HG02870 (cell line): ENCODE data around the gene HHAT.

Source experiments
- ATAC-seq: cut with Tn5 transposase; IDR thresholded peaks from one replicate; pipeline ENCODE4 v1.9.1; 2021; ENCODE audit warnings: mild to moderate bottlenecking, moderate library complexity; ENCODE audit not compliant: unreplicated experiment

The HHAT gene

DNA sequence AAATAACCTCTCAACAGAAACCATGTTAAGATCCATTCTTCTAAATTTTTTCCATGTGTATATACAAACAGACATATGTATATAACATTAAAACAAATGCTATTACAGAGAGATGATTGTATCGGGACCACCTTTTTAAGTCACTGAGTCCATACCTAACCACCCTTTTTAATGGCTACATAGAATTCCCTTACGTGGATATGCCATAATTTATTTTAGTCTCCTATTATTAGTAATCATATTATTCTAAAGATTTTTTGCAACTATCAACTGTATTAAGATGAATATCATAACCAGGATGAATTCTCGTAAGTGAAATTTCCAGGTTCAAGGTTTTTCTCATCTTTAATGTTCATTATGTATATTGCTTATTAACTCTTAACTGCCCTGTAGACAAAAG lies 259.7 kb downstream of the HHAT start:
- ATAC-seq = no peak

DNA sequence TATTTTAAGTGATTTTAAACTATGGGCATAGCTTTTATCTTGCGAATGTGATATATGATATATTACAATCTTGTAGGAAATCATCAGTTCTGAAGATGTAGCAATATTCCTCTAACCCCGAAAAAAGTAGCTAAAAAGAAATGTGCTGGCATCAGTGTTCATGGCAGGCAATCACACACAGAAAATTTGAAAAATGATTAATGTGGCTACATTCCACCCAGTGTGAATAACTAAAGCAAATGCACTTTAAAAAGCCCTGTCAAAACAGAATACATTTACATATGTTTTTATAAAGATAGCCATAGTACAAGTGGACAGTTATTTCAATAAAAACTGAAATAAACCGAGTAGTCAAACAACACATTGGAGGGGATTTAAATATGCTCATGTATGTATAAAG lies 260.2 kb downstream of the HHAT start:
- ATAC-seq = no peak

DNA sequence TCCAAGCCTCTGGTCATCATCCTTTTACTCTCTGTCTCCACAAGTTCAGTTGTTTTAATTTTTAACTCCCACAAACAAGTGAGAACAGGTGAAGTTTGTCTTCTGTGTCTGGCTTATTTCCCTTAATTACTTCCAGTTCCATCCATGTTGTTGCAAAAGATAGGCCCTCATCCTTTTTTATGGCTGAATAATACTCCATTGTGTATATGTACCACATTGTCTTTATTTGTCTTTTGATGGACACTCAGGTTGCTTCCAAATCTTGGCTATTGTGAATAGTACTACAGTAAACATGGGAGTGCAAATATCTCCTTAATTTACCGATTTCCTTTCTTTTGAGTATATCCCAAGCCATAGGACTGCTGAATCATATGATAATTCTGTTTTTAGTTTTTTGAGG lies 262.5 kb downstream of the HHAT start:
- ATAC-seq = no peak

DNA sequence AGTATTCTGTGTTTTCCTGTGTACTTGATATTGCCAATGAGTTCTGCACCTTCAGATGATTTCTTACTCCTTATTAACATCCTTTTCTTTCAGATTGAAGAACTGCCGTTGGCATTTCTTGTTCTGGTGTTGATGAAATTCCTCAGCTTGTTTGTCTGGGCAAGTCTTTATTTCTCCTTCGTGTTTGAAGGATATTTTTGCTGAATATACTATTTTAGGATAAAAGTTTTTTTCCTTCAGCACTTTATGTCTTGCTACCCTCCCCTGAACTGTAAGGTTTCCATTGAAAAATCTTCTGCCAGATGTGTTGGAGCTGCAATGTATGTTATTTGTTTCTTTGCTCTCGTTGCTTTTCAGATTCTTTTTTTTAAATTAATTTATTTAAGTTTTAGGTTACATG lies 265.9 kb downstream of the HHAT start:
- ATAC-seq = no peak

DNA sequence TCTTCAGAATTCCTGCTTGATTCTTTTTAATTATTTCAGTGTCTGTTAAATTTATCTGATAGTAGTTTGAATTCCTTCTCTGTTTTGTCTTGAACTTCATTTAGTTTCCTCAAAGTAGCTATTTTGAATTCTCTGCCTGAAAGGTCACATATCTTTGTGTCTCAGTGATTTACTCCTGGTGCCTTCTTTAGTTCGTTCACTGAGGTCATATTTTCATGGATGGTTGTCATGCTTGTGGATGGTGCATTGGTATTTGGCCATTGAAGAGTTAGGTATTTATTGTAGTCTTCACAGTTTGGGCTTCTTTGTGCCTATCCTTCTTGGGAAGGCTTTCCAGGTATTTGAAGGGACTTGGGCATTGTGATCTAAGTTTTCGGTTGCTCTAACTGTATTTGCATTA lies 267.9 kb downstream of the HHAT start:
- no peak for ATAC-seq

DNA sequence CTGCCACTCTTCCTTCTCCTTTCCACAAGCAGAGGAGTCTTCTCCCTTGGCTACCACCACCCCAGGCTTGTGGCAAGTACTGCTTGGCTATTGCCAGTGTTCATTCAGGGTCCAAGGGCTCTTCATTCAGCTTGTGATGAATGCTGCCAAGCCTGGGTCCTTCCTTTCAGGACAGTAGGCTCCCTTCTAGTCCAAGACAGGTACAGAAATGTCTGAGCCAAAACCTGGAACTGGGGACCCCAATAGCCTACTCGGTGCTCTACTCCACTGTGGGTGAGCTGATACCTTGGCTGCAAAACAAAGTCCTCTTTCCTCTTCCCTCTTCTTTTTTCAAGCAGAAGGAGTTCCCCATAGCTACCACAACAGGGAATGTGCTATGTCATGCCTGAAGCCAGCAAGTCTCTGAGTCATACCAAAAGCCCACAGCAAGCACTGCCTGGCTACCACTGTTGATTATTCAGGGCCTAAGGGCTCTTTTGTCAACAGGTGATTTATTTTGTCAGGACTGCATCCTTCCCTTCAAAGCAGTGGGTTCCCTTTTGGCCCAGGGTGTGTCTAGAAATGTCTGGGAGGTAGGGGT lies 268.9 kb downstream of the HHAT start:
- peak; percentile 96 for ATAC-seq

DNA sequence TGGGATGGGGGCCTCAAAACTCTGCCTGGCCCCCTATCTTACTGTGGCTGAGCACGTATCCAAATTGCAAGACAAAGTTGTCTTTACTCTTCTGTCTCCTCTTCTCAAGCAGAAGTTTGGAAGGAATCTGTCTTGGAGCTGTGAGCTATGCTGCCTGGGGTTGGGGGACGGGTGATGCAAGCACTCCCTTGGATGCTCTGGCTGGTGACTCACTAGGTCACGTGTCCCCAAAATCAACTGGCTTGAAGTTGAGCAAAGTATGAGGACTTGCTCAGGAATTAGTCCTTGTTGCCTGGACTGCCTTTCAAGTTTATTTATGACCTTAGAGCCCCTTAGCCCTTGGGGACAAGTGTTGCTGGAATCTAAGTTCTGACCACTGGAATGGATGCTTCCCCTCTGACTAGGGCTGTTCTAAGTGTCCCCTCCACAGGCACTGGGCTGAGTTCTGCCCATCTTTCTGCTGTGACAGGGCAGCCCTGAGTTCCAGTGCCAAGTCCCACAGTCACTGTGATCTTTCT lies 269.5 kb downstream of the HHAT start:
- ATAC-seq = peak; percentile 7

DNA sequence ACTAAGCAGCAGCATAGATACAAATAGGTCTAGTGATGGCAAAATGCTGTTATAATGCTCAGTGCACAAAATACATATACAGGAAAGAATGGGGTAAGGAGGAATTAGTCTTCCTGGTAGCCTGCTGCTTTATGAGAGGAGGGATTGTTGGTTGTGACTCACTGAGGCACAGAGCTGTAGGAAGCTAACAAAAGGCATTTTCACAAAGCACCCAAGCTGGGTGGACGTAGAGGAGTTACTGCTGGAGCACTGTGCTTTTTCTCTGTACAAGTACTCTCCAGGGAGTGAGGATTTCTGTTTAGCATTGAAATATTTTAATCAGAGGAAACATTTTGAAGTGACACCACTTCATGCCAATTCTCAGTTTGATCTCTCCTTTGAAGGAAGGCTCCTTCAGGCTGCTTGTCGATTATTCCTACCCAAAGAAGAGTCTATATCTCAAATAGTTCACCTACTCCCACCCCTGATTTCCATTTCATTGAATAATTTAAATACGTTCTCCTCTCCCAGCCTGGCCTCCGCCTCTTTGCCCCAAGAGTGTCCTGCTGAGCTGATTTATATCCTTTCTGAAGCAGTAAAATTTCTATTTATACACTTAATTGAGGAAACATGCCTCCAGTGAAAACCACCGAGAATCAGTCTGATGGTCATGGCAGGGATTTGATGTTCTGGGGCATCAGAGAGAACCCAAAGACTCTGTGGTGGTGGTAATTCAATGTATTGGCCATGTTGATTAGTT lies 271.9 kb downstream of the HHAT start:
- ATAC-seq = no peak

DNA sequence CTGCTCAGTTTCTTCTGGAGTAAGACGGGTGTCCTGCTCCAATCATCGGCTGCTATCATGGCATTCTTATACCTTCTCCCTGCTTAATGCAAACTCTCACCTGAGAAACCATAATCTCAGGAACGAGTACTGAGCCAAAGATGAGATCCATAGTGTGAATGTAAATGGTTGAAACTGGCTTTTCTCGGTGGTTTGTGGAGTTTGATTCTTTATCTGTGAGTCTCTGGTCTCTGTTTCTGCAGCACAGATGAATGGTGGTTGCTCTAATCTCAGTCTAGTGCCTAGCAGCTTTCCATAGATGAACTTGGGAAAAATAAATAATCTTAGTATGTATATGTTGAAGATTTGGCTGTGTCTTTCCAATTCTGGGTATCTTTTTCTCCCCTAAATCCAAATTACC lies 274.4 kb downstream of the HHAT start:
- ATAC-seq = no peak

DNA sequence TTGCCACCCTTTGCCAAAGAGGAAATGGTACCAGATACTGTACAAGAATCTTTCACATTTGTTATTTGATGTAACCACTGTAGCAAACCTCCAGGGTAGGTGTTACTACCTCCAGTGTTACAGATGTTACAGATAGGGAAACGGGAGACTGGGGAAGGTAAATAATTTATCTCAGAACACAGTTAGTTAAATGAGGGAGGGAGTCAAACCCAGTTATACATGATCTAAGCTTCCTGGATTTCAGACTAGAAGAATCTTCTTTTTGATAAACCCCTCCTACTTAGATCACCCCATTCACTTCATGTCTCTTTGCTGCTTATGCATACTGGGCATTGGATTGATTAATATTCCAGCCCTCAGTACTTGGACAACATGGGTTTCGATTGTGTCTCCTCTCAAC lies 276.4 kb downstream of the HHAT start:
- no peak for ATAC-seq

DNA sequence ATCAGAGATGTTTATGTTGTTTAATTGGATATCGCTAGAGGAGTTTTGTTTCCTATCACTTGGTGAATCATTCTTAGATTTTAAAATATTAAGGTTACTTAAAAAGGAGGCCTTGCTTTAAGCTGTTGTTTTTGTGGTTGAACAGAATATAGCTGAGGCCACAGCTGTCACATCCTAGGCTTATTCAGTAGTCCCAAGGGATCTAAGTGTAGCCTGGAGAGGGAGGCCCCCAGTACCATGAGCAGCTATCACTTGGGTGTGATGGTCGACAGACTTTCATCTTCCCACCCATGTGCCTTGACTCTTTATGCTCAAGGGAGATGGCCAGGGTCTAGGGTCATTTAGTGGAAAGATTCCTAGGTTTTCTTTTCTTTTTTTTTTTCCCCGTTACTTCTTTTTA lies 278.7 kb downstream of the HHAT start:
- ATAC-seq = no peak

DNA sequence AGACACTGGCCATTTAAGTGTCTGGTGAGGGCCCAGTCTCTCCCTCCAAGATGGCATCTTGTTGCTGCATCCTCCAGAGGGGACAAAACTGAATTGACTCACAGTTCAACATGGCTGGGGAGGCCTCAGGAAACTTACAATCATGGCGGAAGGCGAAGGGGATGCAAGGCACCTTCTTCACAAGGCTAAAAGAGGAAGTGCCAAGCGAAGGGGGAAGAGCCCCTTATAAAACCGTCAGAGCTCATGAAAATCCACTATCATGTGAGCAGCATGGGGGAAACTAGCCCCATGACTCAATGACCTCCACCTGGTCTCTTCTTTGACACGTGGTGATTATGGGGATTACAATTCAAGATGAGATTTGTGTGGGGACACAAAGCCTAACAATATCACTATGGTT lies 280.1 kb downstream of the HHAT start:
- no peak for ATAC-seq

DNA sequence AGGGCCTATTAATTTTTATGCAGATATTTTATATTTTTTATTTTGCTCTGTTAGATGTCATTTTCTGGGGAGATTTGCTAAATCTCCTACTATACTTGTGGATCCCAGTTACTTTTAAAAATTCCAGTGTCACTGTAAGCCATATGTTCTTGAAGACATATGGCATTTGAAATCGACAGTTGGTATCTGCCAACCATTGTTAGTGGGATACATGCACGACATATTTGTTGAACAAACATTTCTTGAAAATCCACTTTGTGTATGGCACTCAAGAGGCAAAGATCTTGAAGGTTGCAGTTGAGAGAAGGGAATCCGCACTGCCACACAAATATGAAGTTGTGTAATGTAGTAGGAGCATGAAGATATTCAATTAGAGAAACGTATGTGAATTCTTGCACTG lies 287.7 kb downstream of the HHAT start:
- ATAC-seq = no peak

DNA sequence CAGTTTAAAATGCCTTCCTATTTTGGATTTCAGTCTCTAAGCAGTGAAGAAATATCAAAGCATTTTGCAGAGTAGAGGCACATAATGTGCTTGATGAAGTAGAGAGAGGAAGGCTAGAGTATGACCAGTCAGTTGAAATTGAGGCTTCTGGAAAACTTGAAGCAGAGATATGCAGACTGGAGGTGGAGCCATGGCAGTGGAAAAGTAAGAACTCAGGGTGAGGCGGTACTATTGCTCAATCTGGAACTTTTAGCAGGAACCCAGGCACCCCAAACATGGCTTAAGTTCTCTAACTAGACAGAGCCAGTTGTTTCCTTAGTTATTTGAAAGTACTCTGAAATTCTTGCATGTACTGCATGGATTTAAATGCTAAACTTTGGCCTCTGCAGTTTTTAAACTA lies 288.6 kb downstream of the HHAT start:
- ATAC-seq = no peak

DNA sequence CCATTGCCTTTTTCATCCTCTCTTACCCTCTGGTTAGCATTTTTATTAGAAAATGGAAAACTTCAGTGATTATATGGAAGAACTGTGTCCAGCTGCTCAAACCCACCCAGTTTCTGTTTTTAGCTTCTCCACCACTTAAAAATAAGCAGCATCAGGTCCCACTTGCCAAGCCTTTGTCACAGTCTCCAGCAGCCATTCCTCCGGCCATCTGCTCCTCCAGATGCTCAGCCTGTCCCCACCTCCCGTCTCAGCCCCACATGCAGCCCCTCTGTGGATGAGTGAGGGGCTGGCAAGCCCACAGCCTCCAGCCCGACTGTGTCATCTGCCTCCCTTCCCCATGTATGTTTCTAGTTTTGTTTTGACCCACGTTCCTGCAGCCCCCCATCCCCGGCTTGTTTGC lies 289.7 kb downstream of the HHAT start:
- no peak for ATAC-seq

DNA sequence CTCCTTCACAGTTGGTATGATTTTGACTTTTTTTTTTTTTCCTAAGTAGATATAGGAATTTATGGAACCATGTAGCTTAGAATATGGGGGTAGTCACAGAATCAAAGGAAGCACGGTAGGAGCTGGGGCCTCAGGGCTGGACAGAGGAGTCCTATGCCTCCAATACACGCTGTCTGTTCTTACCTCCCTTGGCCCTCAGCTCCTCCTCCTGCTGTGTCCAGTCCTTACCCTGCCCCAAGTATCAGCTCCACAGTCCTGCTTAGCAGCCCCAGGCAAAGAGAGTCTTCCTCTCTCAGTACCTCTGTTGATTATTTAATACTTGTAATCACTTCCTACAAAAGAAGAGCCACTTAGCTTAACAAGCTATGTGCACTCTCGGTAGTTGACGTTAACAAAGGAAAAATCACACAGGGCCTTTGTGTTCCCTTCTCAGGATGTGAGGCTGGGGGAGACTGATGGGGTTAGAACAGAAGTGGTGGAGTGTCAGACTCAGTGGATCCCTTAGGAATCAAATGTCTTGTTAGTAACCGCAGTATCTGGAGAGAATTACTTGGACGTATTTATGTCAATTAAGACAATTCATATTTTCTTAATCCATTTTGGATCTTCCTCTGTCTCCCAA lies 292.3 kb downstream of the HHAT start:
- ATAC-seq = no peak

DNA sequence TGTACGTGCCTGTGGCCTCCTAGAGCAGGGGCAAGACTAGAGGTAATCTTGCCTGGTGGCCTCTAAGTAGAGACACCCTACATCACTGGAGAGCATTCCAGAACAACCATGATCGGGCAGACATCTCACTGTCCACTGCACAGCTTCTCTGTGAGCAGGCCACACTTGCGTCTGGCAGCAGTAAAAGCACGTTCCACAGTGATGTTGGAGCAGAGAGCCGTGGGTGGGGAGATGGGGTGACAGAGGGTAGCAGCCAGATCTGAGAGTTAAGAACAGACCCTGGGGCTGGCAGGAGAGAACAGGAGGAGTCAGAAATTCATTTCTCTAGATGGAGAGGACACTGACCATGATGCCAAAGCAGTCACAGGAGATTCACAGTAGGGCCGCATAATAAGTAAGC lies 293.0 kb downstream of the HHAT start:
- no peak for ATAC-seq

DNA sequence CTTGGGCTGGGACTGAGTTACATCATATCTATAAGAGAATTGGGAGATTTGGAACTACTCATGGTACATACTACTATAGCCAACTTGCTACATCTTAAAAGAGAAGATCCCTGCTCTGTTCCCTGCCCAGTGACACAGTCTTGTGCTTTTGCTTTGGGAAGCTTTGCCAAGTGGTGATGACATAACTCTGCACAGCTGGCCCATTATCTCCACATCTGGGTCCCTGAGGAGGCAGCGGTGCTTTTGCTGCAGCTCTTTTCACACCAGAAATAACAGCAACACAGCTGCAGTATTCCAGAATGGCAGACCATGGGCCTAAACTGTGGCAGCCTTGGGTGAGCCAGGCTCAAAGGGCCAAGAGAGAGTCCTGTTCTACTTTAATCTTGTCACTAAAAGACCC lies 296.0 kb downstream of the HHAT start:
- no peak for ATAC-seq

DNA sequence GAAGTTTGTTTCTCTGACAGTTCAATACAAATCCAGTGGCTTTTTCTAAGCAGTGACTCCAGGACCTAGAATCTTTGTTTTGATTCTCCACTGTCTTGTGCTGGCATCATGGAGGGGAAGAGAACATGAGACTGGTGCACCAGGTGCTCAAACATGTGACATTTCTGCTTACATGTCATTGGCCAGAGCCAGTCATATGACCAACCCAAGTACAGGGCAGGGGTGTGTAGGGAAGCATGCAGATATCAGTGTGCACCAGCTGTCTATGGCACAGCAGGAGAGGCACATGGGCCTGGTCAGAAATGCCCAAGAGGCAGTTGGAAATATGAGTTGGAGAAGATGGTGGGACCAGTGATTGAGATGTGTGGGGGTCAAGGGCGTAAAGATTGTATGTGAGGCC lies 297.0 kb downstream of the HHAT start:
- ATAC-seq = no peak

DNA sequence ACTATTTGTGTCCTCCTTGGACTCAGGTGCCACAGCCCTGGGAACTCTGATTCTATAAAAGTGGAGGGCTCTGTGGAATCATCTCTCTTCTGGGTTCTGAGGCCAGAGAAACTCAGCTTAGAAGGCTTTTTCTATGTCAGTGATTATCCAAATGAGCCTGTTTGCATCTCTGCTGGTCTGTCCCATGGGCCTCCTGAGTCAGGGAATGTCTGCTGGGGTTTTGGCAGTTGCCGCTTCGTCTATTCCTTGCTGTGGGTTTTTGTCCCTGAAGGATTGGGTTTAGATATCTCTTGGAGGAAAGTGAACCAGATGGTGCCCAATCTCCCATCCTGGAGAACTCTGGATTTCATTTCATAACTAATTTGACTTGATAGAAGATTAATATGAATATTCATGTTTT lies 297.6 kb downstream of the HHAT start:
- no peak for ATAC-seq

DNA sequence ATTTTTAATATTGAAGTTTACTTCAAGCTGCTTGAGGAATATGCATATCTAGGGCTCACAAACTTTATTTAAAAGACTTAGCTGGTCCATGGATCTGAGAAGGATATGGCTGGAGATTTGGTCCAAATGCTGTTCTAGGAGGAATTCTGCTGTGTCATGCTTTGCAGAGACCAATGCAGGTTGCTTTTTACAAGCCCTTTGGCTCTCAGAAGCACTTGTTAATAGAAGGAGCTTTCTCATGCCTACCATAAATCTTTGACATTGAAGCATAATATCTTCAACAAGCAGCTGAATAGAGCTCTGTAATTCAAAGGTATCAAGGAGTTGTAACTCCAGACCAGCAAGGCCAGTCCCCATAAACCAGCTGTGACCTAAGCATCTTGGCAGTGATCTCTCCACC lies 299.1 kb downstream of the HHAT start:
- ATAC-seq = no peak

DNA sequence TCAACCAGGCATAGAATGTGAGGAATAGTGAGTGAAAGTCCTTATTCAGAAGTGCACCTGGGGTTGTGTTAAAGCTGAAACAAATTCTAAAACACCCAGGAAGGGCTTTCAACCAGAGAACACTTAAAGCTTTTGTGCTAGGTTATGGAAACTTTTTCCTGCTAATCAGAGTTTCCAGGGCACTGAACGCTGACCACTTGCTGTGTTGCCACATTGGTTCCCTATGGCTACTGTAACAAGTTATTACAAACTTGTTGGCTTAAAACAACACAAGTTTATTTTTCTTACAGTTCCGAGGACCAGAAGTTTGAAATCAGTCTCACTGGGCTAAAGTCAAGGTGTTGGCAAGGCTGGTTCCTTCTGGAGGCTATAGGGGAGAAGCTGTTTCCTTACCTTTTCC lies 300.6 kb downstream of the HHAT start:
- no peak for ATAC-seq
